IPS-NIHi7 (cell line): ENCODE data around the gene CLDN14.
A peak's percentile ranks its signal among the peaks of the same experiment; 100 is the strongest.

Experiments used
- DNase-seq: peaks from one replicate; pipeline ENCODE4 v3.0.0; 2012; ENCODE audit warnings: mixed read lengths; ENCODE audit errors: extremely low spot score

The CLDN14 gene

GRCh38 chr21:36433059-36433709, 46.7 kb downstream of the CLDN14 start:
- no peak for DNase-seq

DNA sequence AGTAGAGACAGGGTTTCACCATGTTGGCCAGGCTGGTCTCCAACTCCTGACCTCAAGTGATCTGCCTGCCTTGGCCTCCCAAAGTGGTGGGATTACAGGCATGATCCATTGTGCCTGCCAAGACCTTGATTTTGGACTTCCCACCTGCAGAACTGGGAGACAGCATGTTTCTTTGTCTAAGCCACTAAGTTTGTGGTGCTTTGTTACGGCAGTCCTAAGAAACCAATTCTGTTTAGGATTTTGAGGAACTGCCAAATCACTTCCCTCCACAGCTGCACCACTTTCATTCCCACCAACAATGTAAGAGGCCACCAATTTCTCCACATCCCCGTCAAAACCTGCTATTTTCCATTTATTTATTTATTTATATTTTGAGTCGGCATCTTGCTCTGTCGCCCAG, 48.7 kb downstream of the CLDN14 start:
- DNase-seq = no peak

GRCh38 chr21:36430841-36431240, 49.1 kb downstream of the CLDN14 start:
- DNase-seq = no peak

- peak; percentile 85 for DNase-seq
Measured at GRCh38 chr21:36429947-36430546, 49.9 kb downstream of the CLDN14 start.

- no peak for DNase-seq
Measured at GRCh38 chr21:36428761-36429432, 51.0 kb downstream of the CLDN14 start.

DNA sequence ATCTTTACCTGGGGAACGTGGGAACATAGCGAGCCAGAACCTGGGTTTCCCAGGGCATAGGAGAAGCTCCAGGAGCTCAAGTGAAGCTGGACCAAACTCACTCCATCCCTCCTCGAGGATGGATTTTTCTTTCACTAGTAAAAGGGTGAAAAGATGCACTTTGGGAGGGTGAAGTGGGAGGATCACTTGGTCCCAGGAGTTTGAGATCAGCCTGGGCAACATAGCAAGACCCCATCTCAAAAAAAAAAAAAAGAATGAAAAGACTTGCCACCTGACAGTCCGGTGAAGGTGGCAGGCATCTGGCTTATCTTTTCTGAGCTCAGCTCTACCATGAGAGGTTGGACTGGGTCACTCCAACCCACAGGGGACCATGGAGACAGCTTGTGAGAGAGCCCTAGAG, 52.4 kb downstream of the CLDN14 start:
- DNase-seq = no peak

- no peak for DNase-seq
Measured at GRCh38 chr21:36425286-36425685, 54.6 kb downstream of the CLDN14 start.

DNA sequence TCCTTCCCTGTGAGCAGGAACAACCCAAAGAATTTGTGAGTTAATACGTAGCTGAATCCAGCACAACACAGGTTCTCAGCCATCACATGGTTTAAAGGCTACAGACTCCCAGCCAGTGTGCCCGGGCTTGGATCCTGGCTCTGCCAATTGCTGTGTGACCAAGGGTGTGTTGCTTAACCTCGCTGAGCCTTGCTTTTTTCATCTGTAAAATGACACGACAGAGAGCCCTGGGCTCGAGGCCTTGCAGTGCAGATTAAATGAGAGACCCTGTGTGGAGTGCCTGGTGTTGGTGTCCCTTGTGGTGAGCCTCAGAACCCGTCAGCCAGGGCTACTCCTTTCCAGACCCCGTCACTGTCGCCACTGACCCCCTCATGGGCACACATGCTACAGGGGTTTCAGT, 55.3 kb downstream of the CLDN14 start:
- DNase-seq = no peak

GRCh38 chr21:36423771-36424433, 56.0 kb downstream of the CLDN14 start:
- no peak for DNase-seq

DNA sequence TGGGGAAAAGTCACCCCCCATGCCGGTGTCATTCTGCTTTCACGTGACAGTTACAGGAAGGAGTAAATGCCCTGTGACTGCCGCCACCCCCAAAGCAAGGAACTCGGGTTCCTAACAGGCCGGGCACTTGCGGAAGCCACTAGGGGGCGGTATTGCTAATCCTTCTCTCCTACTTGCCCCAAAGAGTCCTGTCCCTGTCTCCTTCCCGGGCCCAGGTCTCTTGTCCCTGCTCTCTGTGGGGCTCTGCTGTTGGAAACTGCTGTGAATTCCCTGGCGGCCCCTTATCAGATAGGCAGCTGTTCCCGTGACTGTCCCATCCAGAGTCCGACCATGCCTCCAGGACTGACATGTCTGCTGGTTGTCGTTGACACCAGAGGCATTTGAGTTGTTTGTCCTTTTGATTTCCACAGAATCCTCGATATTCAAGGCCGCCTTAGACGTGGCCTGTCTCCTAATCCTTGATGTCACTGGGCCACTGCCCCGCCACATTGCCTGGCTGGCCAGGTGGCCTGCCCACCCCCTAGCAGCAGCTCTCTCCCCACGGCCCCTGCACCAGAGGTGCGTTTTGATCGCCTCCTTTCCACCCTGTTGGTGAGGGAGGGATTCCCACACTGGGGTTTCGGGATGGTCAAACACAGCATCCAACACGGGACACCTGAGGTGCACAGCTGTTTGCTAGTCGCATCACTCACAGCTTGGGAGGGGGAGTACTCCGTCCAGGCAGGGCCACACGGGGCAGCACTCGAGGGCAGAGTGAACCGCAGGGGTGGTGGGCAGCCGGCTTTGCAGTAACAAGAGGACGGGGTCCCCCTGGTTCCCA, 57.4 kb downstream of the CLDN14 start:
- DNase-seq = peak; percentile 87

- DNase-seq = no peak
Measured at GRCh38 chr21:36420571-36421339, 59.2 kb downstream of the CLDN14 start.

DNA sequence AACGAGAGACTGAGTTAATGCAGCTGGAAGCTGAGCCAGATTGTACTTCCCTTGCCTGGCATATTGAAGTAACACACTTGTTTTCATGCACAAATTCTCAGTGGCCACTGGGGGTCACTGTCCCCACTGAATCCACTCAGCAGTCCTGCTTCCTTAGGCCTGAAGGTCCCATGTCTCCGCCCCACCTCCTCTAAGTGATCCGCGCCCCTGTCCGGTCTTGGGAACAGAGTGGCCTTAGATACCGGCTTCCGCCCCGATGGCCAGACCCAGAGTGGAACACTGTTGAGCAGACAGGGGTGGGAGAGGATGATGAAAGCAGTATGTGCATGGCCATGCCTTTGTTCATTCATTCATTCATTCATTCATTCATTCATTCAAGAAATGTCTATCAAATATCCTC, 59.9 kb downstream of the CLDN14 start:
- peak; percentile 90 for DNase-seq

GRCh38 chr21:36419241-36419640, 60.7 kb downstream of the CLDN14 start:
- no peak for DNase-seq

- DNase-seq = peak; percentile 44
Measured at GRCh38 chr21:36415375-36415774, 64.5 kb downstream of the CLDN14 start.

DNA sequence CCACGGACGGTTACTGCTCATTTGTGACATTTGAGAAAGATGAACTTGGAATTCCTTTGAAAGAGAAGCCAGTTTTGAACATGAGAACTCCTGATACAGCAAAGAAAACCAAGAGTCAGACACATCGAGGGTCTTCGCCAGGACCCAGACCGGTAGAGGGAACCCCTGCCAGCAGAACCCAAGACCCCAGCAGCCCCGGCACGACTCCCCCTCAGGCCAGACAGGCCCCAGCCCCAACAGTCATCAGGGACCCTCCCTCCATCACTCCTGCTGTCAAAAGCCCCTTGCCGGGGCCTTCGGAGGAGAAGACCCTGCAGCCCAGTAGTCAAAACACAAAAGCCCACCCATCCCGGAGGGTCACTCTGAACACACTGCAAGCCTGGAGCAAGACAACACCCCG, 67.0 kb downstream of the CLDN14 start:
- no peak for DNase-seq

DNA sequence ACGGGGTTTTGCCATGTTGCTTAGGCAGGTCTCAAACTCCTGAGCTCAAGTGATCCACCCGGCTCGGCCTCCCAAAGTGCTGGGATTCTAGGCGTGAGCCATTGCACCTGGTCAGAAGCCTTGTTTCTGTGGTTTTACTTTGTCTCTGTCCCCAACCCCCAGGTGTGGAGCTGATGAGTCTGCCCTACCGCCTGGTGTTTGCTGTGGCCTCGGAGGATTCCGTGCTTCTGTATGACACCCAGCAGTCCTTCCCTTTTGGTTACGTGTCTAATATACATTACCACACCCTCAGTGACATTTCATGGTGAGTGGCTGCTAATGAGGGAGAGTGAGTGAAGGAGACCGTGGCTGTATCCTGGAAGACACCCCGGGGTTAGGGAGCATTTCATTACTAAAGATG, 68.6 kb downstream of the CLDN14 start:
- no peak for DNase-seq
